ENCODE data around the gene PNPLA8. TPM values are rescaled to one million over a fixed set of nuclear protein-coding genes. Genes with fewer than 3 reads are reported as not detected.

PNPLA8 gene
- polyA plus RNA-seq, 1 donor from 2014 or later = 85.1 TPM

- no peak overlapping the region for H3K27ac ChIP-seq (ENCODE audit: low read length)
- H3K4me2 ChIP-seq (ENCODE audit: low read length) = no peak overlapping the region
- no peak overlapping the region for H2AFZ ChIP-seq (ENCODE audit: low read depth, low read length)
- H3K9me3 ChIP-seq (ENCODE audit: low read length) = peaks cover 3% of the 10 kb centered on the region
- H3K79me2 ChIP-seq (replicated peaks; ENCODE audit: insufficient read depth, low read length) = peaks cover 6% of the 10 kb centered on the region
- TF ChIP-seq RAD21 (conservative IDR thresholded peaks at IDR 0.05) = no peak
- TF ChIP-seq EZH2 (IDR thresholded peaks at IDR 0.05; ENCODE audit: borderline replicate concordance, insufficient read depth, low read length, poor library complexity, severe bottlenecking) = no peak
- no peak for TF ChIP-seq POLR2AphosphoS5 (IDR thresholded peaks at IDR 0.05)
- TF ChIP-seq MXI1 (conservative IDR thresholded peaks at IDR 0.05; ENCODE audit: poor library complexity, severe bottlenecking) = no peak
- TF ChIP-seq EP300 (conservative IDR thresholded peaks at IDR 0.05; ENCODE audit: poor library complexity, severe bottlenecking) = no peak
- no peak for TF ChIP-seq TAF1 (IDR thresholded peaks at IDR 0.05; ENCODE audit: low read depth)
- TF ChIP-seq, protein P1, sequence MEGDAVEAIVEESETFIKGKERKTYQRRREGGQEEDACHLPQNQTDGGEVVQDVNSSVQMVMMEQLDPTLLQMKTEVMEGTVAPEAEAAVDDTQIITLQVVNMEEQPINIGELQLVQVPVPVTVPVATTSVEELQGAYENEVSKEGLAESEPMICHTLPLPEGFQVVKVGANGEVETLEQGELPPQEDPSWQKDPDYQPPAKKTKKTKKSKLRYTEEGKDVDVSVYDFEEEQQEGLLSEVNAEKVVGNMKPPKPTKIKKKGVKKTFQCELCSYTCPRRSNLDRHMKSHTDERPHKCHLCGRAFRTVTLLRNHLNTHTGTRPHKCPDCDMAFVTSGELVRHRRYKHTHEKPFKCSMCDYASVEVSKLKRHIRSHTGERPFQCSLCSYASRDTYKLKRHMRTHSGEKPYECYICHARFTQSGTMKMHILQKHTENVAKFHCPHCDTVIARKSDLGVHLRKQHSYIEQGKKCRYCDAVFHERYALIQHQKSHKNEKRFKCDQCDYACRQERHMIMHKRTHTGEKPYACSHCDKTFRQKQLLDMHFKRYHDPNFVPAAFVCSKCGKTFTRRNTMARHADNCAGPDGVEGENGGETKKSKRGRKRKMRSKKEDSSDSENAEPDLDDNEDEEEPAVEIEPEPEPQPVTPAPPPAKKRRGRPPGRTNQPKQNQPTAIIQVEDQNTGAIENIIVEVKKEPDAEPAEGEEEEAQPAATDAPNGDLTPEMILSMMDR (IDR thresholded peaks at IDR 0.05; ENCODE audit: poor library complexity, severe bottlenecking) = no peak
- H3K9ac ChIP-seq (ENCODE audit: low read length) = no peak overlapping the region
- no peak overlapping the region for H3K4me3 ChIP-seq (ENCODE audit: low read length)
- H4K20me1 ChIP-seq (ENCODE audit: insufficient read depth) = no peaks in the 10 kb centered on the region
- no peaks in the 10 kb centered on the region for H3K9me2 ChIP-seq (ENCODE audit: insufficient read depth, low read length)
- H3K27me3 ChIP-seq (ENCODE audit: insufficient read depth, low read depth, low read length) = no peaks in the 10 kb centered on the region
- H3F3A ChIP-seq (ENCODE audit: insufficient read depth, low read length, poor library complexity, severe bottlenecking) = no peaks in the 10 kb centered on the region
- no peaks in the 10 kb centered on the region for H3K36me3 ChIP-seq (ENCODE audit: insufficient read depth, low read length)
Observed at GRCh38 chr7:108561047-108561619, 35.2 kb upstream of the PNPLA8 start.

DNA sequence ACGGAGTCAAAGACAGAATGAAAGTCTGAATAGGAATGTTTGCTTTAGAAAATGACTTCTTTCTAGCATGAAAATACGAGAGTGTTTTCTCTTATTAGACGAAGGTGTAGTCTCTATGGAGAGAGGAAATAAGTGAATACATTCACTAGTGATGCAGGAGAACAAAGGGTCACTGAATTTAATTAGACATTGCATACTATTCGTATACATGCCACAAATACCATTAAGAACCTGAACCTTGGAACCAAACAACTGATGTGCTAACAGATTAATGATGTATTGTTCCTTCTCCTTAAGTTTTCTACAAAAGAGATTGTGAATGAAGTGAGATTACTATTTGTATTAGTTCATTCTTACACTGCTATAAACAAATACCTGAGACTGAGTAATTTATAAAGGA lies 33.3 kb upstream of the PNPLA8 start:
- H3K27ac ChIP-seq (ENCODE audit: low read length) = no peak overlapping the region
- no peaks in the 10 kb centered on the region for H3K9me2 ChIP-seq (ENCODE audit: insufficient read depth, low read length)
- H3F3A ChIP-seq (ENCODE audit: insufficient read depth, low read length, poor library complexity, severe bottlenecking) = no peaks in the 10 kb centered on the region
- TF ChIP-seq MXI1 (conservative IDR thresholded peaks at IDR 0.05; ENCODE audit: poor library complexity, severe bottlenecking) (no peak), POLR2AphosphoS5 (IDR thresholded peaks at IDR 0.05) (no peak), SMC3 (conservative IDR thresholded peaks at IDR 0.05; ENCODE audit: poor library complexity) (no peak), RAD21 (conservative IDR thresholded peaks at IDR 0.05) (no peak), EZH2 (IDR thresholded peaks at IDR 0.05; ENCODE audit: borderline replicate concordance, insufficient read depth, low read length, poor library complexity, severe bottlenecking) (no peak), TAF1 (IDR thresholded peaks at IDR 0.05; ENCODE audit: low read depth) (no peak), EP300 (conservative IDR thresholded peaks at IDR 0.05; ENCODE audit: poor library complexity, severe bottlenecking) (no peak), REST (IDR thresholded peaks at IDR 0.05; ENCODE audit: borderline replicate concordance) (no peak)
- TF ChIP-seq, protein P1 (IDR thresholded peaks at IDR 0.05; ENCODE audit: poor library complexity, severe bottlenecking) = no peak
- no peaks in the 10 kb centered on the region for H4K20me1 ChIP-seq (ENCODE audit: insufficient read depth)
- peaks cover 3% of the 10 kb centered on the region for H3K9me3 ChIP-seq (ENCODE audit: low read length)
- H3K4me2 ChIP-seq (ENCODE audit: low read length) = no peak overlapping the region
- no peak overlapping the region for H3K9ac ChIP-seq (ENCODE audit: low read length)
- no peaks in the 10 kb centered on the region for H3K36me3 ChIP-seq (ENCODE audit: insufficient read depth, low read length)
- peaks cover 5% of the 10 kb centered on the region for H3K79me2 ChIP-seq (replicated peaks; ENCODE audit: insufficient read depth, low read length)
- no peaks in the 10 kb centered on the region for H3K27me3 ChIP-seq (ENCODE audit: insufficient read depth, low read depth, low read length)
- no peak overlapping the region for H3K4me3 ChIP-seq (ENCODE audit: low read length)
- H2AFZ ChIP-seq (ENCODE audit: low read depth, low read length) = no peak overlapping the region

Data from neural cell (in vitro differentiated cells).